Liver (tissue), 9 donors: ENCODE results near the gene DENND11. TPM values are rescaled to one million over a fixed set of nuclear protein-coding genes. Genes with fewer than 3 reads are reported as not detected.

ENCODE experiments used
- DNase-seq: peaks from one replicate; pipeline ENCODE4 v3.0.0-alpha.2; 2017; ENCODE audit warnings: low spot score
- H3K27ac ChIP-seq, 2 donors: one replicate each; pipeline ENCODE4 v1.7.0; 2013; ENCODE audit warnings: inconsistent platforms in 2 of 2, low read length in 2 of 2, control low read depth in 1 of 2, low read depth in 1 of 2, mild to moderate bottlenecking in 1 of 2
- H3K27me3 ChIP-seq, 4 donors: one replicate each; pipeline versions ENCODE4 v1.6.1 to v1.7.0; 2013; ENCODE audit warnings: low read length in 3 of 4, inconsistent platforms in 1 of 4, mild to moderate bottlenecking in 1 of 4, moderate library complexity in 1 of 4; ENCODE audit not compliant: control insufficient read depth in 4 of 4, insufficient read depth in 4 of 4
- H3K36me3 ChIP-seq, 4 donors: one replicate each; pipeline versions ENCODE4 v1.6.1 to v1.7.0; 2013; ENCODE audit warnings: low read length in 3 of 4, mild to moderate bottlenecking in 3 of 4, low read depth in 1 of 4, moderate library complexity in 1 of 4; ENCODE audit not compliant: control insufficient read depth in 4 of 4, insufficient read depth in 3 of 4
- H3K4me1 ChIP-seq, 4 donors: one replicate each; pipeline versions ENCODE4 v1.6.1 to v1.7.0; 2013; ENCODE audit warnings: low read length in 3 of 4, mild to moderate bottlenecking in 3 of 4, moderate library complexity in 1 of 4; ENCODE audit not compliant: control insufficient read depth in 4 of 4, insufficient read depth in 4 of 4
- H3K4me3 ChIP-seq, 3 donors: one replicate each; pipeline versions ENCODE4 v1.6.1 to v1.7.0; 2013; ENCODE audit warnings: low read length in 3 of 3, control low read depth in 1 of 3, low read depth in 1 of 3, mild to moderate bottlenecking in 1 of 3
- H3K9ac ChIP-seq, 2 donors: one replicate each; pipeline ENCODE4 v1.7.0; 2013; ENCODE audit warnings: low read length in 2 of 2, mild to moderate bottlenecking in 2 of 2, moderate library complexity in 2 of 2, control low read depth in 1 of 2, low read depth in 1 of 2
- H3K9me3 ChIP-seq, 4 donors: one replicate each; pipeline versions ENCODE4 v1.6.1 to v1.7.0; 2013; ENCODE audit warnings: low read length in 3 of 4; ENCODE audit not compliant: control insufficient read depth in 4 of 4
- EGR1 ChIP-seq, 2 donors: IDR thresholded peaks; 2 replicates each; pipeline ENCODE4 v1.6.1; 2016 to 2018; ENCODE audit warnings: antibody characterized with exemption in 2 of 2, low read depth in 2 of 2
- FOXA2 ChIP-seq: IDR thresholded peaks from 2 replicates; pipeline ENCODE4 v1.6.1; 2016; ENCODE audit warnings: antibody characterized with exemption
- GABPA ChIP-seq, 2 donors: IDR thresholded peaks in 1 of 2; conservative IDR thresholded peaks in 1 of 2; 2 replicates each; pipeline ENCODE4 v1.6.1; 2016; ENCODE audit warnings: antibody characterized with exemption in 2 of 2, mild to moderate bottlenecking in 1 of 2, moderate library complexity in 1 of 2
- JUND ChIP-seq, 2 donors: IDR thresholded peaks; 2 replicates each; pipeline ENCODE4 v1.6.1; 2016; ENCODE audit warnings: antibody characterized with exemption in 2 of 2
- NR2F2 ChIP-seq: IDR thresholded peaks from 2 replicates; pipeline ENCODE4 v1.6.1; 2016; ENCODE audit warnings: antibody characterized with exemption
- RAD21 ChIP-seq, 2 donors: IDR thresholded peaks; 2 replicates each; pipeline ENCODE4 v1.6.1; 2016; ENCODE audit warnings: antibody characterized with exemption in 2 of 2, mild to moderate bottlenecking in 2 of 2
- RXRA ChIP-seq, 2 donors: IDR thresholded peaks; 2 replicates each; pipeline ENCODE4 v1.6.1; 2017 to 2018; ENCODE audit warnings: antibody characterized with exemption in 2 of 2, mild to moderate bottlenecking in 1 of 2
- SP1 ChIP-seq: IDR thresholded peaks from 2 replicates; pipeline ENCODE4 v1.6.1; 2018; ENCODE audit warnings: antibody characterized with exemption, mild to moderate bottlenecking
- YY1 ChIP-seq: IDR thresholded peaks from 2 replicates; pipeline ENCODE4 v1.6.1; 2016; ENCODE audit warnings: antibody characterized with exemption, mild to moderate bottlenecking
- WGBS: extraction: QIAGEN DNeasy Blood & Tissue Kit; methylation state at CpG from one replicate; pipeline ENCODE4 v1.1.7; 2013; 5-methylcytosine and 5-hydroxymethylcytosine counted together
- polyA plus RNA-seq, 2 donors: library from polyadenylated mRNA; stranded (reverse) in 1 of 2; unstranded in 1 of 2; fragments of 200-250 nt in 1 of 2; fragments of >200 nt in 1 of 2; fragmentation: Nextera tagmentation in 1 of 2; extraction: Ambion mirVana in 1 of 2; gene quantifications; one replicate each; pipeline versions ENCODE4 v1.2.1 to v1.2.3, GENCODE V29; 2013 to 2015
- total RNA-seq, 2 donors: library from RNA; depleted of rRNA; stranded (reverse); fragments of >200 nt; gene quantifications; one replicate each; pipeline ENCODE4 v1.2.3, GENCODE V29; 2014
- TF ChIP-seq, protein P1 (sequence below): IDR thresholded peaks from 2 replicates; pipeline ENCODE4 v1.6.1; 2016; ENCODE audit warnings: antibody characterized with exemption, mild to moderate bottlenecking
- TF ChIP-seq, protein P2 (sequence below): IDR thresholded peaks from 2 replicates; pipeline ENCODE4 v1.6.1; 2016; ENCODE audit warnings: antibody characterized with exemption
- TF ChIP-seq, protein P3 (sequence below): IDR thresholded peaks from 2 replicates; pipeline ENCODE4 v1.6.1; 2016; ENCODE audit warnings: antibody characterized with exemption
- TF ChIP-seq, protein P4 (sequence below): fragments of 150-350 bp; IDR thresholded peaks from 2 replicates; pipeline ENCODE4 v1.5.1; 2017; ENCODE audit warnings: improper control_type of control experiment, low read depth, low read length; ENCODE audit not compliant: missing input control
- donor health status: healthy.
- donor health status: healthy.
- donor health status: healthy.
- donor health status: healthy.
- donor health status: healthy.

Gene DENND11
- total and polyA plus RNA-seq, 4 donors, result 8.4 to 48.4 (median 12.8) TPM

DNA sequence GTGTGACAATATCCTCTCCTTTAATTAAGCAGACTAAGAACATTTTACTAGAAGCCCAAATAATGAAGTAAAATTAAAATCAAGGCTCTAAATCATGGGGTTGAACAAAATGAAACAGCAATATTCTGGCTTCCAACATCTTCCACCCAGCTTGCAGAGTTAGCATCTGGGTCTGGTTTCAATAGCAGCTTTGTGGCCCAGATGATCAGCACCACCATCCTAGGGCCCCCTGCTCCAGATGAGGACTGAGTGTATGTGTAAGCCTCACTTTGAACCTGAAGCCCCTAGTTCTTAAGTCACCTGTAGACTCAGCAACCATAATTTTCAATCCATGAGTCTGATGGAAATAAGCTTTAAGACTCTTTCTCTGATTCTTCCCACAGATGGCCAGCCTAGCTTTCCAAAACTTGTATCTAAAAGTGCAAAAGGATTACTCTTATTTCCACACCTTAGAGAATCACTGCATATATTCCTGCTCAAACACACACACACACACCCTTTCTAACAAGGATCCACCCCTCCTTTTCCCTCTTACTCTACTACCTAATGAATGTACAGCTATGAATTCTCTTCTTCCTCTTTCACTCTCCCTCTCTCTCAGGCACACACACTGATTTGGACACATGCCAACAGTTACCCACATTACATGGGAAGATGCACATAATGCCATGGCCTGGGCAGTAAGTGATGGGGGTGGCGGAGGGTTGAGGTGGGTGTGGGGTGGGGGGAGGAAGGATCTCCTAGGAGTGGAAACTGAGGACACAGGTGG, 3.5 kb downstream of the DENND11 start:
- WGBS, result 86% methylated on average over 1 of the region's 1 CpG
- Histone ChIP-seq H3K9ac (no peak overlapping the region), H3K36me3 (no peaks in the 10 kb centered on the region), H3K27me3 (no peaks in the 10 kb centered on the region), H3K4me3 (no peak overlapping the region), H3K27ac (no peak overlapping the region), H3K9me3 (no peaks in the 10 kb centered on the region), H3K4me1 (peaks cover 13 to 56% (median 46%) of the 10 kb centered on the region in 4 donors)
- TF ChIP-seq NR2F2, result no peak
- TF ChIP-seq, protein P1, sequence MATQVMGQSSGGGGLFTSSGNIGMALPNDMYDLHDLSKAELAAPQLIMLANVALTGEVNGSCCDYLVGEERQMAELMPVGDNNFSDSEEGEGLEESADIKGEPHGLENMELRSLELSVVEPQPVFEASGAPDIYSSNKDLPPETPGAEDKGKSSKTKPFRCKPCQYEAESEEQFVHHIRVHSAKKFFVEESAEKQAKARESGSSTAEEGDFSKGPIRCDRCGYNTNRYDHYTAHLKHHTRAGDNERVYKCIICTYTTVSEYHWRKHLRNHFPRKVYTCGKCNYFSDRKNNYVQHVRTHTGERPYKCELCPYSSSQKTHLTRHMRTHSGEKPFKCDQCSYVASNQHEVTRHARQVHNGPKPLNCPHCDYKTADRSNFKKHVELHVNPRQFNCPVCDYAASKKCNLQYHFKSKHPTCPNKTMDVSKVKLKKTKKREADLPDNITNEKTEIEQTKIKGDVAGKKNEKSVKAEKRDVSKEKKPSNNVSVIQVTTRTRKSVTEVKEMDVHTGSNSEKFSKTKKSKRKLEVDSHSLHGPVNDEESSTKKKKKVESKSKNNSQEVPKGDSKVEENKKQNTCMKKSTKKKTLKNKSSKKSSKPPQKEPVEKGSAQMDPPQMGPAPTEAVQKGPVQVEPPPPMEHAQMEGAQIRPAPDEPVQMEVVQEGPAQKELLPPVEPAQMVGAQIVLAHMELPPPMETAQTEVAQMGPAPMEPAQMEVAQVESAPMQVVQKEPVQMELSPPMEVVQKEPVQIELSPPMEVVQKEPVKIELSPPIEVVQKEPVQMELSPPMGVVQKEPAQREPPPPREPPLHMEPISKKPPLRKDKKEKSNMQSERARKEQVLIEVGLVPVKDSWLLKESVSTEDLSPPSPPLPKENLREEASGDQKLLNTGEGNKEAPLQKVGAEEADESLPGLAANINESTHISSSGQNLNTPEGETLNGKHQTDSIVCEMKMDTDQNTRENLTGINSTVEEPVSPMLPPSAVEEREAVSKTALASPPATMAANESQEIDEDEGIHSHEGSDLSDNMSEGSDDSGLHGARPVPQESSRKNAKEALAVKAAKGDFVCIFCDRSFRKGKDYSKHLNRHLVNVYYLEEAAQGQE, result no peak
- no peak for TF ChIP-seq FOXA2
- no peak for TF ChIP-seq YY1
- TF ChIP-seq, protein P2, sequence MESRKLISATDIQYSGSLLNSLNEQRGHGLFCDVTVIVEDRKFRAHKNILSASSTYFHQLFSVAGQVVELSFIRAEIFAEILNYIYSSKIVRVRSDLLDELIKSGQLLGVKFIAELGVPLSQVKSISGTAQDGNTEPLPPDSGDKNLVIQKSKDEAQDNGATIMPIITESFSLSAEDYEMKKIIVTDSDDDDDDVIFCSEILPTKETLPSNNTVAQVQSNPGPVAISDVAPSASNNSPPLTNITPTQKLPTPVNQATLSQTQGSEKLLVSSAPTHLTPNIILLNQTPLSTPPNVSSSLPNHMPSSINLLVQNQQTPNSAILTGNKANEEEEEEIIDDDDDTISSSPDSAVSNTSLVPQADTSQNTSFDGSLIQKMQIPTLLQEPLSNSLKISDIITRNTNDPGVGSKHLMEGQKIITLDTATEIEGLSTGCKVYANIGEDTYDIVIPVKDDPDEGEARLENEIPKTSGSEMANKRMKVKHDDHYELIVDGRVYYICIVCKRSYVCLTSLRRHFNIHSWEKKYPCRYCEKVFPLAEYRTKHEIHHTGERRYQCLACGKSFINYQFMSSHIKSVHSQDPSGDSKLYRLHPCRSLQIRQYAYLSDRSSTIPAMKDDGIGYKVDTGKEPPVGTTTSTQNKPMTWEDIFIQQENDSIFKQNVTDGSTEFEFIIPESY, result no peak
- TF ChIP-seq JUND (IDR thresholded peaks at IDR 0.05), result no peak
- TF ChIP-seq, protein P3, sequence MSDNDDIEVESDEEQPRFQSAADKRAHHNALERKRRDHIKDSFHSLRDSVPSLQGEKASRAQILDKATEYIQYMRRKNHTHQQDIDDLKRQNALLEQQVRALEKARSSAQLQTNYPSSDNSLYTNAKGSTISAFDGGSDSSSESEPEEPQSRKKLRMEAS, result no peak
- no peak for TF ChIP-seq EGR1 (IDR thresholded peaks at IDR 0.05; ENCODE audit: low read depth in 2 of 2)
- TF ChIP-seq, protein P4, sequence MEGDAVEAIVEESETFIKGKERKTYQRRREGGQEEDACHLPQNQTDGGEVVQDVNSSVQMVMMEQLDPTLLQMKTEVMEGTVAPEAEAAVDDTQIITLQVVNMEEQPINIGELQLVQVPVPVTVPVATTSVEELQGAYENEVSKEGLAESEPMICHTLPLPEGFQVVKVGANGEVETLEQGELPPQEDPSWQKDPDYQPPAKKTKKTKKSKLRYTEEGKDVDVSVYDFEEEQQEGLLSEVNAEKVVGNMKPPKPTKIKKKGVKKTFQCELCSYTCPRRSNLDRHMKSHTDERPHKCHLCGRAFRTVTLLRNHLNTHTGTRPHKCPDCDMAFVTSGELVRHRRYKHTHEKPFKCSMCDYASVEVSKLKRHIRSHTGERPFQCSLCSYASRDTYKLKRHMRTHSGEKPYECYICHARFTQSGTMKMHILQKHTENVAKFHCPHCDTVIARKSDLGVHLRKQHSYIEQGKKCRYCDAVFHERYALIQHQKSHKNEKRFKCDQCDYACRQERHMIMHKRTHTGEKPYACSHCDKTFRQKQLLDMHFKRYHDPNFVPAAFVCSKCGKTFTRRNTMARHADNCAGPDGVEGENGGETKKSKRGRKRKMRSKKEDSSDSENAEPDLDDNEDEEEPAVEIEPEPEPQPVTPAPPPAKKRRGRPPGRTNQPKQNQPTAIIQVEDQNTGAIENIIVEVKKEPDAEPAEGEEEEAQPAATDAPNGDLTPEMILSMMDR, result no peak
- no peak for TF ChIP-seq RXRA (IDR thresholded peaks at IDR 0.05)
- no peak for TF ChIP-seq GABPA (IDR thresholded peaks at IDR 0.05 in 1 of 2, conservative IDR thresholded peaks at IDR 0.05 in 1 of 2)
- no peak for TF ChIP-seq SP1
- no peak for TF ChIP-seq RAD21 (IDR thresholded peaks at IDR 0.05)
- DNase-seq, result no peak

DNA sequence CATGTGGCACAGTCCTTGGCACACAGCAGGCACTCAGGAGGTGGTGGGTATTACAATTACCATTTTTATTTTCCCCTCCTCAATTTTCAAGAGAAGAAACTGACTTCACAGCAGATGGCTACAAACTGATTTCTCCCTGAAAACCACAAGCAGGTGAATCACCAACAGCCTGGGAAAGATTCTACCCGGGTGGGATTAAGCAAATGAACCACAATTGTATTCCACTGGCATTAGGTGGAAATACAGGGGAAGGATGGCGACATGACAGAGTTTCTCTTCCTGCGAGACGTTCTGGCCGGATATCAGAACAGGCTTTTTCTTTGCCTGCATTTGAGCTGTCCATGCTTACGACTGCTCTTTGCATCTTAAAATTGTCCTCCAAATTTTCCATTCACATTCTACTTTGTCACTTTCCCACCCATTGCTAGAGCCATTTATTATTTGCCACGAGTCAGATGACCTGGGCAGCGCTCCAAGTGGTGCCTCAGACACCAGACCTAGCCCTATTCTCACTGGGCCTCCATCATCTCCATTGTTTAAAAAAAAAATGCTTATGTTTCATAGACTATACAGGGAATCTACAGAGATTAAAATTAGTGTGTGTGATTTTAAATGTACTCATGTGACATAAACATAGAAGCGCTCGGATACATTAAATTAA, 4.6 kb downstream of the DENND11 start:
- TF ChIP-seq, protein P2, result no peak
- TF ChIP-seq GABPA (IDR thresholded peaks at IDR 0.05 in 1 of 2, conservative IDR thresholded peaks at IDR 0.05 in 1 of 2) (no peak), JUND (IDR thresholded peaks at IDR 0.05) (no peak)
- TF ChIP-seq, protein P3, result no peak
- H3K27ac ChIP-seq, result peak overlapping the region in 1 of 2 donors; percentile 82

More for the DNA sequence above, 4.6 kb downstream of the DENND11 start:
- DNase-seq, result no peak
- Histone ChIP-seq H3K9me3 (no peaks in the 10 kb centered on the region), H3K4me1 (peaks cover 13 to 52% (median 40%) of the 10 kb centered on the region in 4 donors), H3K27me3 (no peaks in the 10 kb centered on the region), H3K4me3 (no peak overlapping the region), H3K36me3 (no peaks in the 10 kb centered on the region), H3K9ac (no peak overlapping the region)
- 79% methylated on average over 10 of the region's 10 CpGs for WGBS
